Activated CD8-positive, alpha-beta T cell treated with anti-CD3 and anti-CD28 coated beads for 36 hours (primary cell): Measurements from ENCODE around the gene C1QTNF9. TPM values are rescaled to one million over a fixed set of nuclear protein-coding genes. Genes with fewer than 3 reads are reported as not detected.

ENCODE experiments used
- ATAC-seq: fragments of 200-7000 bp; cut with Tn5 transposase; one replicate; pipeline ENCODE4 v1.10.0; 2021; ENCODE audit warnings: mild to moderate bottlenecking, moderate library complexity
- CTCF ChIA-PET: fragments of 350-600 bp; sonication (Branson Sonifier 250); formaldehyde crosslinking; loops from one replicate; lab custom pipeline; 2021; ENCODE audit warnings: antibody characterized with exemption; lab: Charles Lee
- POLR2A ChIA-PET: fragments of 350-600 bp; sonication (Branson Sonifier 250); formaldehyde crosslinking; loops from one replicate; lab custom pipeline; 2021; ENCODE audit warnings: antibody characterized with exemption; lab: Charles Lee
- DNase-seq: peaks from one replicate; pipeline ENCODE4 v3.0.0-alpha.2; 2020
- H3K27ac Mint-ChIP-seq: one replicate; pipeline ENCODE4 v1.8.0; 2021; ENCODE audit warnings: mild to moderate bottlenecking, mixed read lengths
- H3K27me3 Mint-ChIP-seq: one replicate; pipeline ENCODE4 v1.8.0; 2021; ENCODE audit warnings: mixed read lengths
- H3K36me3 Mint-ChIP-seq: one replicate; pipeline ENCODE4 v1.8.0; 2021; ENCODE audit warnings: low read depth, mixed read lengths
- H3K4me1 Mint-ChIP-seq: one replicate; pipeline ENCODE4 v1.8.0; 2021; ENCODE audit warnings: low read depth, mixed read lengths
- H3K4me3 Mint-ChIP-seq: one replicate; pipeline ENCODE4 v1.8.0; 2021; ENCODE audit warnings: mild to moderate bottlenecking, moderate library complexity, mixed read lengths
- H3K9me3 Mint-ChIP-seq: one replicate; pipeline ENCODE4 v1.8.0; 2021; ENCODE audit warnings: mixed read lengths
- CTCF ChIP-seq: fragments of 200-600 bp; IDR thresholded peaks from one replicate; pipeline ENCODE4 v1.8.0; 2022; ENCODE audit warnings: antibody characterized with exemption, mild to moderate bottlenecking
- intact Hi-C: fragments of 100-400 bp; cut with micrococcal nuclease; formaldehyde crosslinking; loops from one replicate; pipeline ENCODE4 v1.10.0; 2022
- total RNA-seq, 2 experiments: library from RNA; stranded (reverse); gene quantifications; one replicate each; pipeline ENCODE4 v1.2.3, GENCODE V29; 2021

C1QTNF9 gene
- total RNA-seq, 2 experiments from 2014 or later: not detected

- CTCF ChIA-PET: interaction anchor here (1.9 to 4.9 kb wide), 2 partner anchors 13 to 38 kb away, joined by 5 to 24 read pairs; no protein-coding TSS in a partner anchor
- Mint-ChIP-seq H3K9me3 (no peaks in the 10 kb centered on the region), H3K4me1 (peaks cover 84% of the 10 kb centered on the region), H3K27ac (peak overlapping the region; percentile 93), H3K36me3 (peaks cover 34% of the 10 kb centered on the region), H3K4me3 (peak overlapping the region; percentile 71), H3K27me3 (no peaks in the 10 kb centered on the region)
- TF ChIP-seq CTCF: no peak
- intact Hi-C loops: no loop called here
- ATAC-seq: no peak
- peak; percentile 46 for DNase-seq
- POLR2A ChIA-PET: interaction anchor here (0.6 to 14.8 kb wide), 3 partner anchors 8 to 52 kb away, joined by 3 to 227 read pairs (median 3); no protein-coding TSS in a partner anchor
Observed at GRCh38 chr13:24267274-24267673, 42.1 kb upstream of the C1QTNF9 start.

GRCh38 chr13:24267801-24268200 is 41.6 kb upstream of the C1QTNF9 start:
- peak overlapping the region; percentile 93 for H3K27ac Mint-ChIP-seq
- DNase-seq (peak; percentile 60), ATAC-seq (no peak)
- H3K4me1 Mint-ChIP-seq: peaks cover 83% of the 10 kb centered on the region
- no peak for TF ChIP-seq CTCF
- peaks cover 32% of the 10 kb centered on the region for H3K36me3 Mint-ChIP-seq
- ChIA-PET CTCF (interaction anchor here (1.9 to 4.9 kb wide), 2 partner anchors 14 to 39 kb away, joined by 5 to 24 read pairs; no protein-coding TSS in a partner anchor), POLR2A (interaction anchor here (0.6 to 14.8 kb wide), 3 partner anchors 9 to 39 kb away, joined by 3 to 227 read pairs (median 3); no protein-coding TSS in a partner anchor)
- H3K4me3 Mint-ChIP-seq: peak overlapping the region; percentile 71
- H3K27me3 Mint-ChIP-seq: no peaks in the 10 kb centered on the region
- intact Hi-C loops: no loop called here
- no peaks in the 10 kb centered on the region for H3K9me3 Mint-ChIP-seq

GRCh38 chr13:24269821-24270220 is 39.6 kb upstream of the C1QTNF9 start:
- Mint-ChIP-seq H3K4me1 (peaks cover 83% of the 10 kb centered on the region), H3K4me3 (peak overlapping the region; percentile 87), H3K36me3 (peaks cover 36% of the 10 kb centered on the region), H3K27ac (peak overlapping the region; percentile 98), H3K9me3 (no peaks in the 10 kb centered on the region), H3K27me3 (no peaks in the 10 kb centered on the region)
- ChIA-PET CTCF (interaction anchor here (0.7 to 1.8 kb wide), 6 partner anchors 8 to 423 kb away, joined by 3 to 7 read pairs (median 4); no protein-coding TSS in a partner anchor), POLR2A (interaction anchor here (0.6 to 14.8 kb wide), 6 partner anchors 7 to 242 kb away, joined by 3 to 227 read pairs (median 5); partner anchors contain the start of gene PARP4)
- ATAC-seq (no peak), DNase-seq (no peak)
- TF ChIP-seq CTCF: no peak
- intact Hi-C loops: loop anchor here (2.0 kb wide), 1 partner anchor 17 kb away; no protein-coding TSS in a partner anchor

- CTCF ChIA-PET: interaction anchor here (0.7 to 1.8 kb wide), 5 partner anchors 9 to 54 kb away, joined by 3 to 7 read pairs (median 5); no protein-coding TSS in a partner anchor
- ATAC-seq (peak; percentile 34), DNase-seq (peak; percentile 72)
- Mint-ChIP-seq H3K4me3 (peak overlapping the region; percentile 87), H3K27ac (peak overlapping the region; percentile 98), H3K4me1 (peaks cover 83% of the 10 kb centered on the region), H3K36me3 (peaks cover 33% of the 10 kb centered on the region), H3K9me3 (no peaks in the 10 kb centered on the region), H3K27me3 (no peaks in the 10 kb centered on the region)
- TF ChIP-seq CTCF: no peak
- intact Hi-C loops: loop anchor here (2.0 kb wide), 1 partner anchor 18 kb away; no protein-coding TSS in a partner anchor
- POLR2A ChIA-PET: interaction anchor here (0.9 to 14.8 kb wide), 5 partner anchors 8 to 241 kb away, joined by 3 to 227 read pairs (median 5); partner anchors contain the start of gene PARP4
Observed at GRCh38 chr13:24270639-24271141, 38.7 kb upstream of the C1QTNF9 start.
